Stimulated activated CD8-positive, alpha-beta memory T cell treated with anti-CD3 and anti-CD28 coated beads, Interleukin-12 subunit alpha, Interleukin-12 subunit beta, amount 100 ng/mL, for 24 hours (primary cell): ENCODE results near the gene CYP2A7.
"Not testable (repeated sequence)": the region's sequence is repeated elsewhere in the genome, so short reads cannot be mapped to it uniquely, and the experiment has no call there.

Experiments used
- DNase-seq: peaks from one replicate; pipeline ENCODE4 v3.0.0-alpha.2; 2020; ENCODE audit errors: extremely low read depth

The CYP2A7 gene

DNA sequence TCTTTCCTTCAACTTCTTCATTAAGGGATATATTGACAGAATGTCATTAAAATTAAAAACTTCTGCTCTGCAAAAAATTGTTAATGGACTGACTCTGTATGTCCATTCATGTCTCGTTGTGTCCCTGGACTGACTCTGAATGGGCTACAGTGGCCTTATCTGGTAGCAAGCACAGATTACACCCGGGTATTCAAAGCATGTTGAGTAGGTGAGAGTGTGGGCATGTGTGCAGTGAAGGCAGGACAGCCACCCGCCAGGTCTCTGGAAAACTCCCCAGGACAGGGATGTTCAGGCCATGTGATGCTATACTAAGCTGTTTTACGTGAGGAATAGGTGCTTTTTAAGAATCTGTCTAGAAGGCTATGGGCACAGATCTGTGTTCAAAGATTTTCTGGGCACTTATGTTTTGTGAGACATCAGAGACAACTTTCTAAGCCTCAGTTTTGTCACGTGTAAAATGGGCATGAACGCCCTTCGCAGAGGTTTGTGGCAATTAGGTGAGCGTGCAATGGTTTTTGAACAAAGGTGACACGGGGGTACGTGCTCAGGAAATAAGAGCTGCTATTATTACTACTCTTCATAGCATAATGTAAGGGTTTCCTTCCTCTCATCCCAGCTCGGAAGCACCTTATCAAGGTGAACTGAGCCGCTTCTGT, 38.9 kb downstream of the CYP2A7 start:
- not testable (repeated sequence) for DNase-seq

GRCh38 chr19:40842012-40842411, 40.0 kb downstream of the CYP2A7 start:
- DNase-seq: not testable (repeated sequence)

- DNase-seq: not testable (repeated sequence)
These were observed 43.6 kb downstream of the CYP2A7 start for GRCh38 chr19:40838477-40838876.

GRCh38 chr19:40836754-40837429, 45.1 kb downstream of the CYP2A7 start:
- no peak for DNase-seq

DNA sequence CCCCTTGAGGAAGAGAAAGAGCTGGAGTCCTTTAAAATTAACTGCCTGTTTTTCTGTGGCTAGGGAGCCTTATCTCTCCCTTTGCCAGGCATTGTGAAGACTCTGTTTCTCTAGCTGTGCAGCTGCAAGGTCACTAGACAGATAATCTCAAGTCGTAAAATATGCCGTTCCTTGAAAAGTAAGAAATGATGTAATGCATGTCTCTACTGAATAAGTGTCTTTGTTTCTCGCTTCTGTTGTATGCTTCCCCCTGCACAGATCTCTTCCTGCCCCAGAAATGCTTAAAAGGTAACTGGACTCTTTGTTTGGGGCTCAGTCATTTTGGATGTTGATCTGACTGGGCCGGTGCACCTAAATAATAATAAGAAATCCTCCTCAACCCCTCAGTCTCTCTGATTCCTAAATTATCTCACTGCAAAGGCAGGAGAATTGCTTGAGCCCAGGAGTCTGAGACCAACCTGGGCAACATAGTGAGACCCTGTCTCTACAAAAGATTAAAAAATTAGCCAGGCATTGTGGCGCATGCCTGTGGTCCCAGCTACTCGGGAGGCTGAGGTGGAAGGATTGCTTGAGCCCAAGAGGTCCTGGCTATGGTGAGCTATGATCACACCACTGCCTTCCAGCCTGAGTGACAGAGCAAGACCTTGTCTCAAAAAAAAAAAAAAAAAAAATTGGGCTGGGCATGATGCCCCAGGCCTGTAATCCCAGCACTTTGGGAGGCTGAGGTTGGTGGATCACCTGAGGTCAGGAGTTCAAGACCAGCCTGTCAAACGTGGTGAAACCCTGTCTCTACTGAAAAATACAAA, 48.1 kb downstream of the CYP2A7 start:
- DNase-seq: not testable (repeated sequence)

DNA sequence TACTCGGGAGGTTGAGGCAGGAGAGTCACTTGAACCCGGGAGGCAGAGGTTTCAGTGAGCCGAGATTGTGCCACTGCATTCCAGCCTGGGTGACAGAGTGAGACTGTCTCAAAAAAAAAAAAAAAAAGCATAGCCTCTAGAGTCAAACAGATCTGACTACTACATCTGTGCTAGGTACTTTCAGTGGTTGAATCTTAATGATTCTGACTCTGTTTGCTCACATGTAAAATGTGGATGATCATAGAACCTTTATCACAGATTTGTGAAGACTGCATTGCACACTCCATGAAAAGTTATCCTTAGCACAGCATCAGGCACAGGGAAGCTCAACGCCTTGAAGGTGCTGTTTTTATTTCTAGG, 49.6 kb downstream of the CYP2A7 start:
- DNase-seq: not testable (repeated sequence)

GRCh38 chr19:40831502-40832430, 50.3 kb downstream of the CYP2A7 start:
- DNase-seq: no peak

- not testable (repeated sequence) for DNase-seq
These were observed 51.3 kb downstream of the CYP2A7 start for GRCh38 chr19:40830741-40831140.

DNA sequence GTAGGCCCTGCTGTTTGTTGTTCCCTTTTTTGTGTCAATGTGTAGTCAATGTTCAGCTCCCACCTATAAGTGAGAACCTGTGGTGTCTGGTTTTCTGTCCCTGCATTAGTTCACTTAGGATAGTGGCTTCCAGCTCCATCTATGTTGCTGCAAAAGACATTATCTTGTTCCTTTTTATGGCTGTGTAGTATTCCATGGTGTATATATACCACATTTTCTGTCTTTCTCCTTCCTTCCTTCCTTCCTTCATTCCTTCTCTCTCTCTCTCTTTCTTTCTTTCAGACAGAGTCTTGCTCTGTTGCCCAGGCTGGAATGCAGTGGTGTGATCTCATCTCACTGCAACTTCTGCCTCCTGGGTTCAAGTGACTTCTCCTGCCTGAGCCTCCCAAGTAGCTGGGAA, 52.8 kb downstream of the CYP2A7 start:
- DNase-seq: no peak

DNA sequence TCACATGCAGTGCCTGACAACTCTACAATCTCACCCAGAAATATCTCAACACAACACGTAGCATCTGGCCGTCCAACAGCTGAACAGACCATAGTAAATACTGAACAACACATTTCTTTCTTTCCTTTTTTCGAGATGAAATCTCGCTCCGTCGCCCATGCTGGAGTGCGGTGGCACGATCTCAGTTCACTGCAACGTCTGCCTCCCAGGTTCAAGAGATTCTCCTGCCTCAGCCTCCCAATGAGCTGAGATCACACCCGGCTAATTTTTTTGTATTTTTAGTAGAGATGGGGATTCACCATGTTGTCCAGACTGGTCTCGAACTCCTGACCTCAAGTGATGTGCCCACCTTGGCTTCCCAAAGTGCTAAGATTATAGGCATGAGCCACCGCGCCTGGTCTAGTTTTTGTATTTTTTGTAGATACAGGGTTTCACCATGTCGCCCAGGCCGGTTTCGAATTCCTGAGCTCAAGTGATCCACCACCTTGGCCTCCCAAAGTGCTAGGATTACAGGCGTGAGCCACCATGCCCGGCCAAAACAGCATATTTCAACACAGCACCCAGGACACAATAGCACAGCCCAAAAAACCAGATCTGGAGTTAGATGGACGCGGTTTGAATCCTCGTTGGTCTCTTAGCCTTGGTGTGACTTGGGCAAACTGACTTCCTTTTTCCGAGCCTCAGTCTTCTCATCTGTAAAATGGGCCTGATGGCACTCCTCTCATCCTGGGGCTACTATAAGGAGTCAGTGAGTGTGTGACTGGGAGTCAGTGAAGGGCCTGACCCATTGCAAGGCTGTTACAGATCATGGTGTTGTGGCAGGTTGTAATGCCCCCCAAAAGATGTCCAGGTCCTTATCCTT, 54.4 kb downstream of the CYP2A7 start:
- no peak for DNase-seq

- DNase-seq: not testable (repeated sequence)
These were observed 55.2 kb downstream of the CYP2A7 start for GRCh38 chr19:40826699-40827385.

- DNase-seq: not testable (repeated sequence)
These were observed 55.7 kb downstream of the CYP2A7 start for GRCh38 chr19:40826312-40826698.

GRCh38 chr19:40825460-40826095, 56.5 kb downstream of the CYP2A7 start:
- DNase-seq: not testable (repeated sequence)
